Naive thymus-derived CD8-positive, alpha-beta T cell (primary cell): Measurements from ENCODE around the gene DYRK3. TPM values are rescaled to one million over a fixed set of nuclear protein-coding genes. Genes with fewer than 3 reads are reported as not detected.
A peak's percentile ranks its signal among the peaks of the same experiment; 100 is the strongest.

ENCODE experiments used
- ATAC-seq, 2 donors: fragments of 150-1000 bp; cut with Tn5 transposase in 1 of 2; sonication (Bioruptor Pico), chemical (Tn5 transposase) in 1 of 2; 1 replicate in 1 of 2; 2 replicates in 1 of 2; pipeline ENCODE4 v1.10.0; 2021; ENCODE audit warnings: mild to moderate bottlenecking in 2 of 2, moderate library complexity in 2 of 2
- POLR2A ChIA-PET: fragments of 350-600 bp; sonication (Branson Sonifier 250); formaldehyde crosslinking; loops from one replicate; lab custom pipeline; 2021; ENCODE audit warnings: antibody characterized with exemption; lab: Charles Lee
- DNase-seq, 10 donors: peaks; one replicate each; pipeline versions ENCODE4 v3.0.0 to v3.0.0-alpha.2; 2020 to 2022
- H3K27ac Mint-ChIP-seq, 10 donors: one replicate each; pipeline ENCODE4 v1.8.0; 2020 to 2022; ENCODE audit warnings: mild to moderate bottlenecking in 10 of 10, mixed read lengths in 10 of 10, moderate library complexity in 4 of 10, inconsistent platforms in 1 of 10
- H3K27me3 Mint-ChIP-seq, 5 donors: one replicate each; pipeline ENCODE4 v1.8.0; 2021 to 2022; ENCODE audit warnings: mixed read lengths in 5 of 5
- H3K36me3 Mint-ChIP-seq, 3 donors: one replicate each; pipeline ENCODE4 v1.8.0; 2020 to 2022; ENCODE audit warnings: mixed read lengths in 3 of 3, mild to moderate bottlenecking in 2 of 3, inconsistent platforms in 1 of 3
- H3K4me1 Mint-ChIP-seq, 4 donors: one replicate each; pipeline ENCODE4 v1.8.0; 2021 to 2022; ENCODE audit warnings: mixed read lengths in 4 of 4
- H3K4me3 Mint-ChIP-seq, 10 donors: one replicate each; pipeline ENCODE4 v1.8.0; 2020 to 2022; ENCODE audit warnings: mild to moderate bottlenecking in 10 of 10, mixed read lengths in 10 of 10, moderate library complexity in 6 of 10, inconsistent platforms in 1 of 10
- H3K9me3 Mint-ChIP-seq, 9 donors: one replicate each; pipeline ENCODE4 v1.8.0; 2020 to 2022; ENCODE audit warnings: mixed read lengths in 9 of 9, mild to moderate bottlenecking in 3 of 9, inconsistent platforms in 1 of 9, moderate library complexity in 1 of 9
- polyA plus RNA-seq, 3 donors: library from polyadenylated mRNA; unstranded; fragments of 300-500 nt; fragmentation: Illumina TruSeq; gene quantifications; one replicate each; pipeline ENCODE4 v1.2.3, GENCODE V29; 2021
- total RNA-seq, 8 experiments: library from RNA in 2 of 8; stranded (reverse) in 2 of 8; gene quantifications; one replicate each; pipeline ENCODE4 v1.2.3 and lab custom pipeline; 2021 to 2026

DYRK3 gene
- total and polyA plus RNA-seq, 5 experiments from 2014 or later = 0.22 to 0.34 TPM; not detected in 3

GRCh38 chr1:206663832-206664652 lies 28.7 kb downstream of the DYRK3 start:
- ATAC-seq (peak; percentile 87 to 95), DNase-seq (peak; percentile 51 to 86 (median 74))
- POLR2A ChIA-PET = interaction anchor here (1.4 to 1.6 kb wide), 2 partner anchors 29 to 185 kb away, joined by 6 to 7 read pairs; partner anchors contain the start of gene DYRK3
- Mint-ChIP-seq H3K4me1 (peaks cover 4 to 35% (median 9%) of the 10 kb centered on the region in 4 donors), H3K27ac (peak overlapping the region in 1 of 10 donors; percentile 38), H3K27me3 (peaks cover 10 to 54% (median 29%) of the 10 kb centered on the region in 5 donors), H3K36me3 (no peaks in the 10 kb centered on the region), H3K9me3 (no peaks in the 10 kb centered on the region), H3K4me3 (peak overlapping the region in 1 of 10 donors; percentile 60)

GRCh38 chr1:206664740-206665139 lies 29.4 kb downstream of the DYRK3 start:
- no peaks in the 10 kb centered on the region for H3K9me3 Mint-ChIP-seq
- peaks cover 10 to 53% (median 29%) of the 10 kb centered on the region in 5 donors for H3K27me3 Mint-ChIP-seq
- H3K27ac Mint-ChIP-seq = no peak overlapping the region
- DNase-seq (no peak), ATAC-seq (no peak)
- POLR2A ChIA-PET = interaction anchor here (1.4 to 1.6 kb wide), 2 partner anchors 30 to 185 kb away, joined by 6 to 7 read pairs; partner anchors contain the start of gene DYRK3
- H3K4me1 Mint-ChIP-seq = peaks cover 4 to 35% (median 9%) of the 10 kb centered on the region in 4 donors
- no peaks in the 10 kb centered on the region for H3K36me3 Mint-ChIP-seq
- no peak overlapping the region for H3K4me3 Mint-ChIP-seq

GRCh38 chr1:206666031-206666561 lies 30.8 kb downstream of the DYRK3 start:
- no peak for DNase-seq
- H3K4me3 Mint-ChIP-seq = no peak overlapping the region
- peaks cover 14 to 40% (median 29%) of the 10 kb centered on the region in 5 donors for H3K27me3 Mint-ChIP-seq
- H3K9me3 Mint-ChIP-seq = no peaks in the 10 kb centered on the region
- no peaks in the 10 kb centered on the region for H3K36me3 Mint-ChIP-seq
- POLR2A ChIA-PET = no interaction called here
- no peak for ATAC-seq
- peaks cover 4 to 35% (median 9%) of the 10 kb centered on the region in 4 donors for H3K4me1 Mint-ChIP-seq
- H3K27ac Mint-ChIP-seq = peak overlapping the region in 1 of 10 donors; percentile 21

- no peaks in the 10 kb centered on the region for H3K9me3 Mint-ChIP-seq
- POLR2A ChIA-PET = interaction anchor here (0.6 to 0.7 kb wide), 2 partner anchors 15 to 116 kb away, joined by 3 read pairs; no protein-coding TSS in a partner anchor
- no peak overlapping the region for H3K27ac Mint-ChIP-seq
- no peaks in the 10 kb centered on the region for H3K36me3 Mint-ChIP-seq
- ATAC-seq (no peak), DNase-seq (no peak)
- peaks cover 13 to 34% (median 23%) of the 10 kb centered on the region in 5 donors for H3K27me3 Mint-ChIP-seq
- no peak overlapping the region for H3K4me3 Mint-ChIP-seq
- peaks cover 4 to 35% (median 9%) of the 10 kb centered on the region in 4 donors for H3K4me1 Mint-ChIP-seq
Measured at GRCh38 chr1:206666954-206667665, 31.8 kb downstream of the DYRK3 start.

- DNase-seq (no peak), ATAC-seq (no peak)
- POLR2A ChIA-PET = interaction anchor here (0.7 kb wide), 1 partner anchor 35 kb away, joined by 3 read pairs; no protein-coding TSS in a partner anchor
- H3K4me3 Mint-ChIP-seq = no peak overlapping the region
- no peaks in the 10 kb centered on the region for H3K36me3 Mint-ChIP-seq
- peaks cover 11 to 23% (median 15%) of the 10 kb centered on the region in 5 donors for H3K27me3 Mint-ChIP-seq
- peaks cover 4 to 30% (median 9%) of the 10 kb centered on the region in 4 donors for H3K4me1 Mint-ChIP-seq
- H3K27ac Mint-ChIP-seq = peak overlapping the region in 3 of 10 donors; percentile 2 to 27 (median 21)
- H3K9me3 Mint-ChIP-seq = no peaks in the 10 kb centered on the region
Measured at GRCh38 chr1:206668351-206668750, 33.0 kb downstream of the DYRK3 start.

GRCh38 chr1:206668874-206669410 lies 33.6 kb downstream of the DYRK3 start:
- H3K36me3 Mint-ChIP-seq = no peaks in the 10 kb centered on the region

GRCh38 chr1:206672011-206672688 lies 36.8 kb downstream of the DYRK3 start:
- ATAC-seq (no peak), DNase-seq (no peak)
- H3K4me1 Mint-ChIP-seq = peaks cover 0 to 14% (median 4%) of the 10 kb centered on the region in 4 donors
- no peak overlapping the region for H3K27ac Mint-ChIP-seq
- no peaks in the 10 kb centered on the region for H3K9me3 Mint-ChIP-seq
- POLR2A ChIA-PET = interaction anchor here (0.6 kb wide), 1 partner anchor 42 kb away, joined by 5 read pairs; no protein-coding TSS in a partner anchor
- H3K36me3 Mint-ChIP-seq = no peaks in the 10 kb centered on the region
- no peak overlapping the region for H3K4me3 Mint-ChIP-seq
- peaks cover 5 to 21% (median 6%) of the 10 kb centered on the region in 5 donors for H3K27me3 Mint-ChIP-seq

More at GRCh38 chr1:206668874-206669410, 33.6 kb downstream of the DYRK3 start:
- POLR2A ChIA-PET = interaction anchor here (0.7 kb wide), 1 partner anchor 36 kb away, joined by 3 read pairs; no protein-coding TSS in a partner anchor
- H3K4me3 Mint-ChIP-seq = no peak overlapping the region
- H3K27ac Mint-ChIP-seq = peak overlapping the region in 1 of 10 donors; percentile 27
- DNase-seq (no peak), ATAC-seq (no peak)
- peaks cover 7 to 23% (median 11%) of the 10 kb centered on the region in 5 donors for H3K27me3 Mint-ChIP-seq
- H3K4me1 Mint-ChIP-seq = peaks cover 4 to 24% (median 6%) of the 10 kb centered on the region in 4 donors
- no peaks in the 10 kb centered on the region for H3K9me3 Mint-ChIP-seq

- no peaks in the 10 kb centered on the region for H3K9me3 Mint-ChIP-seq
- ATAC-seq = no peak
- H3K4me3 Mint-ChIP-seq = no peak overlapping the region
- no peak overlapping the region for H3K27ac Mint-ChIP-seq
- DNase-seq = no peak
- H3K27me3 Mint-ChIP-seq = peaks cover 0 to 14% (median 5%) of the 10 kb centered on the region in 5 donors
- H3K4me1 Mint-ChIP-seq = peaks cover 0 to 9% (median 3%) of the 10 kb centered on the region in 4 donors
- POLR2A ChIA-PET = interaction anchor here (0.6 kb wide), 1 partner anchor 41 kb away, joined by 5 read pairs; no protein-coding TSS in a partner anchor
- H3K36me3 Mint-ChIP-seq = no peaks in the 10 kb centered on the region
Measured at GRCh38 chr1:206672844-206673758, 37.8 kb downstream of the DYRK3 start.

GRCh38 chr1:206674236-206674635 lies 38.9 kb downstream of the DYRK3 start:
- POLR2A ChIA-PET = no interaction called here

GRCh38 chr1:206674745-206675175 lies 39.4 kb downstream of the DYRK3 start:
- no peak overlapping the region for H3K4me3 Mint-ChIP-seq
- peaks cover 0 to 15% (median under 1%) of the 10 kb centered on the region in 4 donors for H3K4me1 Mint-ChIP-seq
- DNase-seq = no peak
- POLR2A ChIA-PET = no interaction called here
- H3K36me3 Mint-ChIP-seq = no peaks in the 10 kb centered on the region
- ATAC-seq = no peak
- no peak overlapping the region for H3K27ac Mint-ChIP-seq
- no peaks in the 10 kb centered on the region for H3K9me3 Mint-ChIP-seq
- H3K27me3 Mint-ChIP-seq = peaks cover 0 to 10% (median 0%) of the 10 kb centered on the region in 5 donors

More at GRCh38 chr1:206674236-206674635, 38.9 kb downstream of the DYRK3 start:
- H3K27me3 Mint-ChIP-seq = peaks cover 0 to 10% (median 0%) of the 10 kb centered on the region in 5 donors
- H3K36me3 Mint-ChIP-seq = no peaks in the 10 kb centered on the region
- DNase-seq = no peak
- no peaks in the 10 kb centered on the region for H3K9me3 Mint-ChIP-seq
- H3K27ac Mint-ChIP-seq = no peak overlapping the region
- H3K4me1 Mint-ChIP-seq = peaks cover 0 to 11% (median under 1%) of the 10 kb centered on the region in 4 donors
- no peak for ATAC-seq
- H3K4me3 Mint-ChIP-seq = no peak overlapping the region
